PC-3 (cell line): ENCODE measurements around the gene UNCX. TPM values are rescaled to one million over a fixed set of nuclear protein-coding genes. Genes with fewer than 3 reads are reported as not detected.

ENCODE experiments used
- ATAC-seq: fragments of 200-7000 bp; cut with Tn5 transposase; 2 replicates; pipeline ENCODE4 v1.9.1; 2020; ENCODE audit warnings: mild to moderate bottlenecking, moderate library complexity
- BruUV-seq: library from RNA; stranded (reverse); fragments of 400-500 nt; replicated peaks from 2 replicates; lab custom pipeline; 2021; lab: Mats Ljungman, UMichigan
- CTCF ChIA-PET: fragments of 300-600 bp; sonication (Branson Sonifier 250); formaldehyde crosslinking; loops from one replicate; lab custom pipeline; 2022; ENCODE audit warnings: antibody characterized with exemption; lab: Charles Lee
- POLR2A ChIA-PET: fragments of 300-600 bp; sonication (Branson Sonifier 250); formaldehyde crosslinking; loops from one replicate; lab custom pipeline; 2022; ENCODE audit warnings: antibody characterized with exemption; ENCODE audit not compliant: unreplicated experiment; lab: Charles Lee
- DNase-seq: peaks from one replicate; pipeline ENCODE4 v3.0.0-alpha.2; 2015
- H2AFZ ChIP-seq: fragments of 300-600 bp; sonication (generic); 2 replicates; pipeline ENCODE4 v1.6.0; 2016; ENCODE audit warnings: antibody characterized with exemption, low read length
- H3F3A ChIP-seq: fragments of 300-600 bp; sonication (generic); one replicate; pipeline ENCODE4 v1.6.0; 2017; ENCODE audit warnings: antibody characterized with exemption, low read length, control low read depth, mild to moderate bottlenecking; ENCODE audit not compliant: unreplicated experiment
- H3K27ac ChIP-seq: fragments of 300-600 bp; sonication (generic); 2 replicates; pipeline ENCODE4 v1.5.1; 2016; ENCODE audit warnings: mild to moderate bottlenecking, low read length
- H3K27me3 ChIP-seq: fragments of 300-600 bp; sonication (generic); 2 replicates; pipeline ENCODE4 v1.6.1; 2016; ENCODE audit warnings: low read length, mixed read lengths
- H3K36me3 ChIP-seq: fragments of 300-600 bp; sonication (generic); 2 replicates; pipeline ENCODE4 v1.6.1; 2016; ENCODE audit warnings: low read depth, mixed run types, low read length, mixed read lengths
- H3K4me1 ChIP-seq: fragments of 300-600 bp; sonication (generic); 2 replicates; pipeline ENCODE4 v1.5.1; 2016; ENCODE audit warnings: low read length; ENCODE audit not compliant: insufficient read depth
- H3K4me2 ChIP-seq: fragments of 300-600 bp; sonication (generic); 2 replicates; pipeline ENCODE4 v1.6.0; 2016; ENCODE audit warnings: low read length
- H3K4me3 ChIP-seq: fragments of 300-600 bp; sonication (generic); 2 replicates; pipeline ENCODE4 v1.5.1; 2016; ENCODE audit warnings: mild to moderate bottlenecking, low read length, mixed read lengths
- H3K79me2 ChIP-seq: fragments of 300-600 bp; sonication (generic); 2 replicates; pipeline ENCODE4 v1.6.1; 2017; ENCODE audit warnings: low read length, mixed read lengths
- H3K9ac ChIP-seq: fragments of 300-600 bp; sonication (generic); 2 replicates; pipeline ENCODE4 v1.6.0; 2016; ENCODE audit warnings: mild to moderate bottlenecking, low read length
- H3K9me2 ChIP-seq: fragments of 300-600 bp; sonication (generic); replicated peaks from 2 replicates; pipeline ENCODE4 v1.6.1; 2016; ENCODE audit warnings: mixed run types, low read length, mixed read lengths
- H3K9me3 ChIP-seq: fragments of 300-600 bp; sonication (generic); 2 replicates; pipeline ENCODE4 v1.6.1; 2016; ENCODE audit warnings: low read length, mixed read lengths
- H4K20me1 ChIP-seq: fragments of 300-600 bp; sonication (generic); 2 replicates; pipeline ENCODE4 v1.6.1; 2016; ENCODE audit warnings: low read length, mixed read lengths
- EZH2 ChIP-seq: fragments of 300-600 bp; sonication (generic); IDR thresholded peaks from one replicate; pipeline ENCODE4 v1.6.1; 2017; ENCODE audit warnings: antibody characterized with exemption, mild to moderate bottlenecking, low read length; ENCODE audit not compliant: unreplicated experiment
- EZH2phosphoT487 ChIP-seq: fragments of 300-600 bp; sonication (generic); IDR thresholded peaks from 2 replicates; pipeline ENCODE4 v1.6.1; 2018; ENCODE audit warnings: mild to moderate bottlenecking, antibody characterized with exemption, low read length, borderline replicate concordance
- intact Hi-C: fragments of 100-400 bp; cut with micrococcal nuclease; formaldehyde crosslinking; loops from 2 replicates; pipeline ENCODE4 v1.9.0; 2023
- total RNA-seq: library from RNA; depleted of rRNA; stranded (reverse); fragments of >200 nt; gene quantifications from 2 replicates; pipeline ENCODE4 v1.2.3, GENCODE V29; 2014
- TF ChIP-seq, protein P1 (sequence below): fragments of 300-600 bp; sonication (generic); conservative IDR thresholded peaks from 2 replicates; pipeline ENCODE4 v1.5.1; 2017; ENCODE audit warnings: antibody characterized with exemption, low read depth, mild to moderate bottlenecking, low read length

The UNCX gene
- total RNA-seq, 1 experiment from 2014 or later = not detected

GRCh38 chr7:1218541-1219165 is 14.0 kb upstream of the UNCX start:
- H4K20me1 ChIP-seq = no peaks in the 10 kb centered on the region
- no peak overlapping the region for H3K27ac ChIP-seq
- TF ChIP-seq EZH2phosphoT487 (no peak), EZH2 (no peak)
- TF ChIP-seq, protein P1, sequence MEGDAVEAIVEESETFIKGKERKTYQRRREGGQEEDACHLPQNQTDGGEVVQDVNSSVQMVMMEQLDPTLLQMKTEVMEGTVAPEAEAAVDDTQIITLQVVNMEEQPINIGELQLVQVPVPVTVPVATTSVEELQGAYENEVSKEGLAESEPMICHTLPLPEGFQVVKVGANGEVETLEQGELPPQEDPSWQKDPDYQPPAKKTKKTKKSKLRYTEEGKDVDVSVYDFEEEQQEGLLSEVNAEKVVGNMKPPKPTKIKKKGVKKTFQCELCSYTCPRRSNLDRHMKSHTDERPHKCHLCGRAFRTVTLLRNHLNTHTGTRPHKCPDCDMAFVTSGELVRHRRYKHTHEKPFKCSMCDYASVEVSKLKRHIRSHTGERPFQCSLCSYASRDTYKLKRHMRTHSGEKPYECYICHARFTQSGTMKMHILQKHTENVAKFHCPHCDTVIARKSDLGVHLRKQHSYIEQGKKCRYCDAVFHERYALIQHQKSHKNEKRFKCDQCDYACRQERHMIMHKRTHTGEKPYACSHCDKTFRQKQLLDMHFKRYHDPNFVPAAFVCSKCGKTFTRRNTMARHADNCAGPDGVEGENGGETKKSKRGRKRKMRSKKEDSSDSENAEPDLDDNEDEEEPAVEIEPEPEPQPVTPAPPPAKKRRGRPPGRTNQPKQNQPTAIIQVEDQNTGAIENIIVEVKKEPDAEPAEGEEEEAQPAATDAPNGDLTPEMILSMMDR = no peak
- intact Hi-C loops = no loop called here
- no peaks in the 10 kb centered on the region for H3K36me3 ChIP-seq
- H3K27me3 ChIP-seq = peaks cover 28% of the 10 kb centered on the region
- ATAC-seq (no peak), DNase-seq (no peak)
- no peak overlapping the region for H3K4me3 ChIP-seq
- no peaks in the 10 kb centered on the region for H3F3A ChIP-seq
- H3K9me3 ChIP-seq = no peaks in the 10 kb centered on the region
- POLR2A ChIA-PET = no interaction called here
- CTCF ChIA-PET = no interaction called here
- H3K9me2 ChIP-seq = no peaks in the 10 kb centered on the region
- no peak overlapping the region for H3K4me2 ChIP-seq
- no peak overlapping the region for H2AFZ ChIP-seq
- no peak overlapping the region for H3K9ac ChIP-seq
- no peaks in the 10 kb centered on the region for H3K4me1 ChIP-seq
- no TSS peak for BruUV-seq
- H3K79me2 ChIP-seq = no peaks in the 10 kb centered on the region

GRCh38 chr7:1219498-1219897 is 13.2 kb upstream of the UNCX start:
- no peaks in the 10 kb centered on the region for H3F3A ChIP-seq
- no peak for DNase-seq
- H3K27ac ChIP-seq = no peak overlapping the region
- no peaks in the 10 kb centered on the region for H3K9me3 ChIP-seq
- H3K27me3 ChIP-seq = peaks cover 32% of the 10 kb centered on the region
- ChIA-PET POLR2A (no interaction called here), CTCF (no interaction called here)
- TF ChIP-seq EZH2phosphoT487 = no peak
- TF ChIP-seq EZH2 = no peak
- BruUV-seq = no TSS peak
- H3K4me3 ChIP-seq = no peak overlapping the region
- no peak overlapping the region for H2AFZ ChIP-seq
- H4K20me1 ChIP-seq = no peaks in the 10 kb centered on the region
- no peaks in the 10 kb centered on the region for H3K4me1 ChIP-seq
- no peak overlapping the region for H3K4me2 ChIP-seq
- no peaks in the 10 kb centered on the region for H3K9me2 ChIP-seq
- intact Hi-C loops = no loop called here
- ATAC-seq = no peak
- H3K9ac ChIP-seq = no peak overlapping the region
- H3K36me3 ChIP-seq = no peaks in the 10 kb centered on the region
- H3K79me2 ChIP-seq = no peaks in the 10 kb centered on the region

- Histone ChIP-seq H4K20me1 (no peaks in the 10 kb centered on the region), H3K36me3 (no peaks in the 10 kb centered on the region), H3K27me3 (peaks cover 30% of the 10 kb centered on the region), H3K9ac (no peak overlapping the region), H3K4me3 (no peak overlapping the region), H3K4me1 (no peaks in the 10 kb centered on the region), H3F3A (no peaks in the 10 kb centered on the region), H2AFZ (no peak overlapping the region), H3K4me2 (no peak overlapping the region), H3K79me2 (no peaks in the 10 kb centered on the region), H3K9me3 (no peaks in the 10 kb centered on the region), H3K27ac (no peak overlapping the region), H3K9me2 (no peaks in the 10 kb centered on the region)
- TF ChIP-seq, protein P1 = no peak
- TF ChIP-seq EZH2phosphoT487 = no peak
- TF ChIP-seq EZH2 = no peak
- ChIA-PET CTCF (no interaction called here), POLR2A (no interaction called here)
- BruUV-seq = no TSS peak
- intact Hi-C loops = no loop called here
- no peak for ATAC-seq
- no peak for DNase-seq
Observed at GRCh38 chr7:1220000-1220726, 12.5 kb upstream of the UNCX start.
